ENCODE measurements around the gene RAP2A.

Gene RAP2A

GRCh38 chr13:97499181-97499580 lies 65.2 kb downstream of the RAP2A start:
- no peak for DNase-seq

GRCh38 chr13:97502181-97502580 lies 68.2 kb downstream of the RAP2A start:
- no peak for DNase-seq

- no peak for DNase-seq
Measured at GRCh38 chr13:97502706-97503105, 68.7 kb downstream of the RAP2A start.

GRCh38 chr13:97505017-97505416 lies 71.0 kb downstream of the RAP2A start:
- no peak for DNase-seq

GRCh38 chr13:97506511-97506910 lies 72.5 kb downstream of the RAP2A start:
- no peak for DNase-seq

- DNase-seq = no peak
Measured at GRCh38 chr13:97512732-97513131, 78.8 kb downstream of the RAP2A start.

GRCh38 chr13:97515643-97516042 lies 81.7 kb downstream of the RAP2A start:
- DNase-seq = no peak

- DNase-seq = no peak
Measured at GRCh38 chr13:97517967-97518366, 84.0 kb downstream of the RAP2A start.

All from CD4-positive, alpha-beta T cell treated with Interleukin-17A for 1 hour (primary cell).